ENCODE results near the gene ADCY9.

ADCY9 gene

GRCh38 chr16:4017807-4018206 lies 98.4 kb downstream of the ADCY9 start:
- no peak overlapping the region for H3K4me3 ChIP-seq (ENCODE audit: low read length)
- H3K36me3 ChIP-seq (ENCODE audit: insufficient read depth, low read length) = no peaks in the 10 kb centered on the region
- peaks cover 25% of the 10 kb centered on the region for H3K4me1 ChIP-seq (ENCODE audit: control insufficient read depth, insufficient read depth, low read length)
- no peaks in the 10 kb centered on the region for H3K9me3 ChIP-seq (replicated peaks; ENCODE audit: low read length)
- H3K4me2 ChIP-seq (ENCODE audit: low read length) = no peak overlapping the region
- H3K27me3 ChIP-seq (ENCODE audit: control insufficient read depth, insufficient read depth, low read length) = no peaks in the 10 kb centered on the region
- no peak overlapping the region for H3K9ac ChIP-seq (ENCODE audit: low read depth, low read length)

- Histone ChIP-seq H3K36me3 (ENCODE audit: insufficient read depth, low read length) (no peaks in the 10 kb centered on the region), H3K4me3 (ENCODE audit: low read length) (no peak overlapping the region), H3K27me3 (ENCODE audit: control insufficient read depth, insufficient read depth, low read length) (no peaks in the 10 kb centered on the region), H3K4me2 (ENCODE audit: low read length) (no peak overlapping the region), H3K9me3 (replicated peaks; ENCODE audit: low read length) (no peaks in the 10 kb centered on the region), H3K9ac (ENCODE audit: low read depth, low read length) (no peak overlapping the region), H3K4me1 (ENCODE audit: control insufficient read depth, insufficient read depth, low read length) (peaks cover 27% of the 10 kb centered on the region)
Observed at GRCh38 chr16:4016658-4017057, 99.6 kb downstream of the ADCY9 start.

GRCh38 chr16:4016005-4016352 lies 100.3 kb downstream of the ADCY9 start:
- H3K9ac ChIP-seq (ENCODE audit: low read depth, low read length) = no peak overlapping the region
- peaks cover 27% of the 10 kb centered on the region for H3K4me1 ChIP-seq (ENCODE audit: control insufficient read depth, insufficient read depth, low read length)

GRCh38 chr16:4015275-4016004 lies 100.8 kb downstream of the ADCY9 start:
- no peaks in the 10 kb centered on the region for H3K36me3 ChIP-seq (ENCODE audit: insufficient read depth, low read length)
- peaks cover 27% of the 10 kb centered on the region for H3K4me1 ChIP-seq (ENCODE audit: control insufficient read depth, insufficient read depth, low read length)
- no peak overlapping the region for H3K9ac ChIP-seq (ENCODE audit: low read depth, low read length)
- H3K9me3 ChIP-seq (replicated peaks; ENCODE audit: low read length) = no peaks in the 10 kb centered on the region
- no peak overlapping the region for H3K4me2 ChIP-seq (ENCODE audit: low read length)
- no peaks in the 10 kb centered on the region for H3K27me3 ChIP-seq (ENCODE audit: control insufficient read depth, insufficient read depth, low read length)
- no peak overlapping the region for H3K4me3 ChIP-seq (ENCODE audit: low read length)

More at GRCh38 chr16:4016005-4016352, 100.3 kb downstream of the ADCY9 start:
- Histone ChIP-seq H3K27me3 (ENCODE audit: control insufficient read depth, insufficient read depth, low read length) (no peaks in the 10 kb centered on the region), H3K4me3 (ENCODE audit: low read length) (no peak overlapping the region), H3K36me3 (ENCODE audit: insufficient read depth, low read length) (no peaks in the 10 kb centered on the region), H3K4me2 (ENCODE audit: low read length) (no peak overlapping the region), H3K9me3 (replicated peaks; ENCODE audit: low read length) (no peaks in the 10 kb centered on the region)

GRCh38 chr16:4011940-4012629 lies 104.2 kb downstream of the ADCY9 start:
- Histone ChIP-seq H3K36me3 (ENCODE audit: insufficient read depth, low read length) (no peaks in the 10 kb centered on the region), H3K9ac (ENCODE audit: low read depth, low read length) (no peak overlapping the region), H3K4me3 (ENCODE audit: low read length) (no peak overlapping the region), H3K27me3 (ENCODE audit: control insufficient read depth, insufficient read depth, low read length) (no peaks in the 10 kb centered on the region), H3K9me3 (replicated peaks; ENCODE audit: low read length) (no peaks in the 10 kb centered on the region), H3K4me2 (ENCODE audit: low read length) (no peak overlapping the region), H3K4me1 (ENCODE audit: control insufficient read depth, insufficient read depth, low read length) (peaks cover 17% of the 10 kb centered on the region)

- Histone ChIP-seq H3K4me1 (ENCODE audit: control insufficient read depth, insufficient read depth, low read length) (peaks cover 17% of the 10 kb centered on the region), H3K9ac (ENCODE audit: low read depth, low read length) (no peak overlapping the region)
Observed at GRCh38 chr16:4011225-4011939, 104.9 kb downstream of the ADCY9 start.

GRCh38 chr16:4010225-4011158 lies 105.8 kb downstream of the ADCY9 start:
- H3K9me3 ChIP-seq (replicated peaks; ENCODE audit: low read length) = no peaks in the 10 kb centered on the region
- no peak overlapping the region for H3K9ac ChIP-seq (ENCODE audit: low read depth, low read length)
- no peak overlapping the region for H3K4me3 ChIP-seq (ENCODE audit: low read length)
- no peaks in the 10 kb centered on the region for H3K27me3 ChIP-seq (ENCODE audit: control insufficient read depth, insufficient read depth, low read length)
- no peak overlapping the region for H3K4me2 ChIP-seq (ENCODE audit: low read length)
- no peaks in the 10 kb centered on the region for H3K36me3 ChIP-seq (ENCODE audit: insufficient read depth, low read length)
- H3K4me1 ChIP-seq (ENCODE audit: control insufficient read depth, insufficient read depth, low read length) = peaks cover 16% of the 10 kb centered on the region

More at GRCh38 chr16:4011225-4011939, 104.9 kb downstream of the ADCY9 start:
- Histone ChIP-seq H3K9me3 (replicated peaks; ENCODE audit: low read length) (no peaks in the 10 kb centered on the region), H3K27me3 (ENCODE audit: control insufficient read depth, insufficient read depth, low read length) (no peaks in the 10 kb centered on the region), H3K36me3 (ENCODE audit: insufficient read depth, low read length) (no peaks in the 10 kb centered on the region), H3K4me3 (ENCODE audit: low read length) (no peak overlapping the region), H3K4me2 (ENCODE audit: low read length) (no peak overlapping the region)

- no peaks in the 10 kb centered on the region for H3K36me3 ChIP-seq (ENCODE audit: insufficient read depth, low read length)
- no peak overlapping the region for H3K9ac ChIP-seq (ENCODE audit: low read depth, low read length)
- no peak overlapping the region for H3K4me2 ChIP-seq (ENCODE audit: low read length)
- no peaks in the 10 kb centered on the region for H3K9me3 ChIP-seq (replicated peaks; ENCODE audit: low read length)
- H3K27me3 ChIP-seq (ENCODE audit: control insufficient read depth, insufficient read depth, low read length) = no peaks in the 10 kb centered on the region
- H3K4me1 ChIP-seq (ENCODE audit: control insufficient read depth, insufficient read depth, low read length) = peaks cover 11% of the 10 kb centered on the region
- no peak overlapping the region for H3K4me3 ChIP-seq (ENCODE audit: low read length)
Observed at GRCh38 chr16:4009177-4009576, 107.1 kb downstream of the ADCY9 start.

- peaks cover 5% of the 10 kb centered on the region for H3K4me1 ChIP-seq (ENCODE audit: control insufficient read depth, insufficient read depth, low read length)
- H3K4me3 ChIP-seq (ENCODE audit: low read length) = no peak overlapping the region
- H3K4me2 ChIP-seq (ENCODE audit: low read length) = no peak overlapping the region
- no peaks in the 10 kb centered on the region for H3K36me3 ChIP-seq (ENCODE audit: insufficient read depth, low read length)
- no peaks in the 10 kb centered on the region for H3K27me3 ChIP-seq (ENCODE audit: control insufficient read depth, insufficient read depth, low read length)
- H3K9ac ChIP-seq (ENCODE audit: low read depth, low read length) = no peak overlapping the region
- H3K9me3 ChIP-seq (replicated peaks; ENCODE audit: low read length) = no peaks in the 10 kb centered on the region
Observed at GRCh38 chr16:4008116-4008515, 108.1 kb downstream of the ADCY9 start.

GRCh38 chr16:4006397-4006999 lies 109.7 kb downstream of the ADCY9 start:
- Histone ChIP-seq H3K9ac (ENCODE audit: low read depth, low read length) (no peak overlapping the region), H3K27me3 (ENCODE audit: control insufficient read depth, insufficient read depth, low read length) (no peaks in the 10 kb centered on the region), H3K4me1 (ENCODE audit: control insufficient read depth, insufficient read depth, low read length) (no peaks in the 10 kb centered on the region), H3K4me3 (ENCODE audit: low read length) (no peak overlapping the region), H3K4me2 (ENCODE audit: low read length) (no peak overlapping the region), H3K36me3 (ENCODE audit: insufficient read depth, low read length) (no peaks in the 10 kb centered on the region), H3K9me3 (replicated peaks; ENCODE audit: low read length) (no peaks in the 10 kb centered on the region)
